Measurements from ENCODE around the gene RPLP2.

Gene RPLP2

DNA sequence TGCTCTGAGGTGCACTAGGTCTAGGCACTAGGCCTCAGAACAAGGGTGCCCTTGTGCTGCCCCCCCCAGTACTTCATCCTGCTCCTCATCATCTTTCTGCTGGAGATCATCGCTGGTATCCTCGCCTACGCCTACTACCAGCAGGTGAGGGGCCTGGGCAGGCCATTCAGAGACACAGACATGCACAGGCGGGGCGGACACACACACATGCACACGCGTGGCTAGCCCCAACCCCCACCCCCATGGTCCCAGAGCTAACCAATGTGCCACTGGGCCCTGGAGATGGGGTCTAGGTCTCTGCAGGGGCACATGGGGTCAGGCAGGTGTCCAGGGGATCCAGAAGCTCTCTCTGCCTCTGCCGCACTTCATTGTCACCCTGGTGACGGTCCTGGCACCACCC lies 26.9 kb downstream of the RPLP2 start:
- DNase-seq (ENCODE audit: low spot score), result no peak

GRCh38 chr11:837189-837989 lies 27.6 kb downstream of the RPLP2 start:
- no peak for DNase-seq (ENCODE audit: low spot score)

DNA sequence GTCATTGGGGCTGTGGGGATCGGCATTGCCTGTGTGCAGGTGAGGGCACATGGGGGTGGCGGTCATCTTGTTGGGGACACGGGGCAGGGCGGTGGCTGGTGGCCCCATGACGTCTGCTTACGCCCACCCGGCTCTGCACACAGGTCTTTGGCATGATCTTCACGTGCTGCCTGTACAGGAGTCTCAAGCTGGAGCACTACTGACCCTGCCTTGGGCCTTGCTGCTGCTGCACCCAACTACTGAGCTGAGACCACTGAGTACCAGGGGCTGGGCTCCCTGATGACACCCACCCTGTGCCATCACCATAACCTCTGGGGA lies 28.2 kb downstream of the RPLP2 start:
- DNase-seq (ENCODE audit: low spot score), result no peak

DNA sequence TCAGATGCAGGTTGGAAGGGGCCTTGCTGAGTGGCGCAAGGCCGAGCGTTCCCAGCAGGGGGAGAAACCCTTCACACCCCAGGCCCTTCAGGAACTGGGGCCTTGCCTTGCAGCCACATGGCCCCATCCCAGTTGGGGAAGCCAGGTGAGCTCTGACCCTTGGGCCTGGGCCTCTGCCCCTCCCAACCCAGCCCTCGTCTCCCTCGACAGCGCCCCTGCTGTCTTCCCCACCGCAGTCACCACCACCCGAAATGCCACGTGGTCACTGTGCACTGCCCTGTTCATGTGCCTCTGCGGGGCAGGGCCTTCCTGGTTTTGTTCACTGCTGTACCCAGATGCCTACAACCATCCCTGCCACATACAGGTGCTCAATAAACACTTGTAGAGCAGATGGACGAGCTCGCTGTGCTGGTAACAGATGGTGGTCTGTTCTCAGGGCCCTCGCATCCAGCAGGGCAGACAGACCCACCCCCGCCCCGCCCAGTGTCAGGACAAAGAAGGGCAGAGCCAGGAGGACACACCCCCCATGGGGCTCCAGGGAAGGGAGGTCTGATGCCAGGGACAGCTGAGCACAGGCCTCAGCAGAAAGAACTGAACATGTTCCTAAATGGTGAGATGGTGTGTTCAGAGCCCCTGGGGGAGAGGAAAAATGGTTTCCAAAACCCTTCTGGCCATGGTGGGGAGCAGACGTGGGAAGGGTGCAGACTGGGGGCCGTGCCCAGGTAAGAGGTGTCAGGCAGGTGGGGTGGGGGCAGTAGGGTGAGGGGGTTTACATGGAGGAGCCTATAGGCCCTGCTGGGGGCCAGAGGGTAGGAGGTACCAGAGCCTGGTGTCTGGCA lies 28.9 kb downstream of the RPLP2 start:
- DNase-seq (ENCODE audit: low spot score), result no peak

DNA sequence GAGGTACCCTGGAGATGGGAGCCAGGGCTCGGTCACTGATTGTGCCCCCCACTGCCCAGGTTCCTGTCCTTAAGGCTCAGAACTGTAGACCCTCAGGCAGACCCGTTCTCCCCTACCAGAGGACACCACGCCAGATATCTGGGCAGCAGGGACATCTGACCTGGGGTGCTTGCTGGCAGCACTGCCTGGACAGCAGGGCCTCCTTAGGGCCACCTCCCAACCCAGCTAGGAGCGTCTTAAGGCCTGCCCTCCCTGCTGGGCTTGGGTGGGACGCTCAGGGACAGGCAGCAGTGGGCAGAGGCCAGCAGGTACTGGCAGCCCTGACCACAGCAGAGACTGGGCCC lies 29.5 kb downstream of the RPLP2 start:
- DNase-seq (ENCODE audit: low spot score), result no peak

DNA sequence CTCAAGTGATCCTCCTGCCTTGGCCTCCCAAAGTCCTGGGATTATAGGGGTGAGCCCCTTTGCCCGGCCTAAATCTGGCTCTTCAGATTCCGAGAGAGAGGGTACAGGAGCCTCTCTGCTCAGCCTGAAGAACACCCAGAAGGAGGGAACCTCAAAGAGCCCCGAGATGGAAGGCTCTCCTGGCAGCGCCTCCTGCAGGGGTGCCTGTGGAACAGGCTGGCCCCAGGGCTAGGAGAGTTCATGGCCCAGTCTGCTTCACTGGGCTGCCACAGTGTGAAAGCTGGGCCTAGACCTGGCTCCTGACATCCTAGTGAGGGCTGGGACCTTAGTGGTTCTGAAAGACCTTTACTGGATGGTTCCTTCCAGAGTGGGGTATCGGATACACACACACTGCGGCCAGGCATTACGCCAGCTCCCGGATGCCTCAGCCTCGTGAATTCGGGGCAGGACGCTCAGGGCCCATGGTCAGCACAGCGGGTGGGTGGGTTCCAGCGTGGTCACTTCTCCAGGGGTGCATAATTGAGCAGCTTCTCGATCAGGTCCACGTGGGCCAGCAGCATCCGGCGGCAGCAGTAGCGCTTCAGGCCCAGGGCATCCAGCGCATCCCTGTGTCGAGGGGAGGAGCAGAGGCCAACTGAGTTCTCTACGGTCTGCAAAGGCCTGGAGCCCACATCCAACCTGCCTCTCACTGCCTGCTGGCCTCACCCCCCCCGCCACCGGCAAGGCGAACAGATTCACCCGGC lies 30.3 kb downstream of the RPLP2 start:
- DNase-seq (ENCODE audit: low spot score), result no peak

DNA sequence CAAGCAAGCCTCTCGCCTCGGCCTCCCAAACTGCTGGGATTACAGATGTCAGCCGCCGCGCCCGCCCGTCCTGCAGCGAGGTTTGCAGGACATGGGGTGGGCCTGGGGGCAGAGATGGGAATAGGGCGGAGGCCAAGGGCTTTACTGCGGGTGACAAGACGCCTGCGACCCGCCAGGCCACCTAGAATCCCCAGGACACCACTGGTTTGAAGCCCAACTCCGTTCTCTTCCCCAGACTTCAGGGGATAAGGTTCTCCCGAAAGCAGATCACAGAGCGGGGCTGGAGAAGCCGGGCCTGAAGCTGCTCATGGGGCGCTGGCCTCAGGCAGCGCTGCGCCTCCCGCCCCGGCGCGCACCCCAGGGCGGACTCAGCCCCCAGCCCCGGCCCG lies 32.2 kb downstream of the RPLP2 start:
- DNase-seq (ENCODE audit: low spot score), result no peak

- peak; percentile 88 for DNase-seq (ENCODE audit: low spot score)
These were observed 32.7 kb downstream of the RPLP2 start, which contains the start of the genes POLR2L and TSPAN4 for GRCh38 chr11:842370-843002. Gene POLR2L, minus strand, starts transcription at chr11:842529. Its CDS starts 21 bp downstream, at chr11:842508. Gene TSPAN4, plus strand, starts transcription at chr11:842852. Its CDS starts 7,453 bp downstream, at chr11:850305.

DNA sequence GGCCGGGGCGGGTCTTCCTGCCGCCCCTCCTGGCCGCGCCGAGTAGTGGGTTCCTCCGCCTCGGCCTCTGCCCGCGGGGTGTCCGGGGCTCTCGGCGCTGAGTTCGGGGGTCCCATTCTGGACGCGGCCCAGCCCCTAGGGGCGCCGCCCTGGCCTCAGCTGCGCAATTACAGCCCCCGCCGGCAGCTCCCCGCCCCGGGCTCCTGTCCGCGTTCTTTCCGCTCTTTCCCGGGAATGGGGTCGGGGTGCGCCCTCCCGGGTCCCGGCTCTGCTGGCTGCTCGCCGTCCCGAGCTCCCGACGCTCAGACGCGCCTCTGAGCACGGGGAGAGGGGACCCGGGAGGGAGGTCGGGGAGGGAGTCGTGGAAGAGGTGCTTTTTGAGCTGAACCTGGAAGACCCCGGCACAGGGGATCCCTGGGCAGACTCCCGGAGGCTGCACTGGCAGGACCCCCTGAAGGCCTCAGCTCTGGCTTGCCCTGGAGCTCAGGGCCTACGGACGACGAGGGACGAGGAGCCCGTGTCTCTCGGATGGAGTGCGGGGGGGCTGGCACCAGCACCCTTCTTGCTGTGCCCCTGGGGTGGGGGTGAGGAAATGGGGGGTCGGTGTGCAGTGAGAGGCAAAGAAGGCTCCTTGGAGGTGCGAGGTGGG lies 33.4 kb downstream of the RPLP2 start:
- DNase-seq (ENCODE audit: low spot score), result no peak

GRCh38 chr11:843818-844692 lies 34.3 kb downstream of the RPLP2 start:
- DNase-seq (ENCODE audit: low spot score), result peak; percentile 81

DNA sequence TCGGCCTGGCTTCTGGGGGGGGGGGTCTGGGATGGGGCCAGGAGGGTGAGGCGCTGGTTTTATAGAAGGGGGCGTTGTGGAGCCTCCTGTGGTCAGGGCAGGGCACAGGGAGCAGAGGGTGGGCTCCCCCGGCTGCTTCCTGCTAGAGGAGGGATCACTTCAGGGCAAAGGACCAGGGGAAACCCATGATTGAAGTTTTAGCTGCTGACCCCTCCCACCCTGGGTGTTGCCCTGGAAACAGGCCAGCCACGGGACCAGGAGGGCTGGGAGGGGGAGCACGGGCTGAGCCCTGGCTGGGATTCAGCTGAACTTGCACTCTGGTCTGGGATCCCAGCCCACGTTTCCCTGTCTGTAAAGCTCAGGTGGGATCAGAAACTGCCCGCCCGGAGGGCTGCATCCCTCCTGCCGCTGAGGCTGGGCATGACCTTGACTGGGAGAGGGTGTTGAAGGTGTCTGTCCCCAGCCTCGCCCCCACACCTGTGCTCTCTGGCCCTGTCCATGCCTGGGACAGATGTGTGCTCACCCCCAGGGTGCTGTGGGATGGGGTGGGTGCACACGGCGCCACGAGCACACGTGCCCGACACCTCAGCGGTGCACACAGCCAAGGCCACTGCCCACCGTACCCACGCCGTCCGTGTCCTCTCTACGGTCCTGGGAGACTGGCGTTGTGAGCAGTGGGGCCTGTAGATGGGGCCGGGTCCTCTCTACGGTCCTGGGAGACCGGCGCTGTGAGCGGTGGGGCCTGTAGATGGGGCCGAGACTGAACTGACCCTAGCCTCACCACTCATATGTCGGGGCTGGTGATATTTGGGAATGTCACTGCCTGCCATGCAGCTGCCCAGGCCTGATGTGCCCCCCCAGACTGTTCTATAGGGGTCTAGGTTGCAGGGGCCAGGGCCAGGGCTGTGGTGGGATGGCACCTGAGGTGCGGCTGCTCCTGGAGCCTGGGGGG lies 35.2 kb downstream of the RPLP2 start:
- peak; percentile 70 for DNase-seq (ENCODE audit: low spot score)

- no peak for DNase-seq (ENCODE audit: low spot score)
These were observed 36.2 kb downstream of the RPLP2 start for GRCh38 chr11:845872-846495.

- no peak for DNase-seq (ENCODE audit: low spot score)
These were observed 36.8 kb downstream of the RPLP2 start for GRCh38 chr11:846496-847098.

- DNase-seq (ENCODE audit: low spot score), result no peak
These were observed 38.1 kb downstream of the RPLP2 start for GRCh38 chr11:847876-848275.

GRCh38 chr11:848380-848931 lies 38.7 kb downstream of the RPLP2 start:
- DNase-seq (ENCODE audit: low spot score), result no peak

- DNase-seq (ENCODE audit: low spot score), result no peak
These were observed 39.5 kb downstream of the RPLP2 start for GRCh38 chr11:849104-849824.

DNA sequence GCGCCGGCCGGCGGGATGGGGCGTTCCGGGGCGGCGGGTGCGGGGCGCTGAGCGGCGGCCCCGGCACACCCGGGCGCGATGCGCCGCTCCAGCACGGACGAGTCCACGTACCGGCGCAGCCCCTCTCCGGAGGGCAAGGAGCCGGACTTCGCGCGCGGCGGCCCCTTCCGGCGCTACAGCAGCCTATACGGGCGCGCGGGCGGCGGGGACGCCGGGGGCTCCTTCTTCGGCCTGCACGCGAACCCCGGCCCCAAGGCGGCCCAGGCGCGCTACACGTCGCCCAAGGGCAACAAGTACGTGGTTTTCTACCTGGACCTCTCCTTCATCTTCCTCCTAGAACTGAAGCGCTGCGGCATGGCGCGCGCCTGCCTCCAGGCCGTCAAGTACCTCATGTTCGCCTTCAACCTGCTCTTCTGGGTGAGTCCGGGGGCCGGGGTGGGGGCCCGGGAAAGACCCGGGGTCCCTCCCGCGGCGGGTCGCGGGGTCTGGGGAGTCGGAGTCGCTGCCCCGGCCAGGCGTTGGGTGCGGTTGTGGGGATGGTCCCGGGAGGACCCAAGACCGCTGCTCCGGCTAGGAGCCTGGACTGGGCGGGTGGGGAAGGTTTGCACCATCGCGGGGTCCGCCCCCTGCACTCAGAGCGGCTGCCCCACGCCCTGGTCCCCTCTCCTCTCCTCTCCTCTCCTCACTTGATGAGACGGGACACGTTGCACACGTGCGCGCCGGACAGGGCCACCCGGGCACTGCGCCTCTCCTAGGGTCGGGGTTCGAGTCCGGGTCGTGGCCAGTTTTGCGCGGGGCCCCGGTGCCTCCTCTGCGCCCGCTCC lies 40.4 kb downstream of the RPLP2 start:
- DNase-seq (ENCODE audit: low spot score), result no peak

Data from LoVo (cell line).